Mucosa of rectum (tissue), 2 donors: Measurements from ENCODE around the gene KBTBD12.

ENCODE experiments used
- H3K27ac ChIP-seq, 2 donors: one replicate each; pipeline ENCODE4 v1.7.0; 2013; ENCODE audit warnings: inconsistent platforms in 2 of 2, low read depth in 2 of 2, low read length in 2 of 2
- H3K27me3 ChIP-seq, 2 donors: one replicate each; pipeline ENCODE4 v1.7.0; 2013; ENCODE audit warnings: low read length in 2 of 2; ENCODE audit not compliant: control insufficient read depth in 2 of 2, insufficient read depth in 2 of 2
- H3K36me3 ChIP-seq, 2 donors: one replicate each; pipeline ENCODE4 v1.7.0; 2013; ENCODE audit warnings: low read length in 2 of 2; ENCODE audit not compliant: control insufficient read depth in 2 of 2, insufficient read depth in 2 of 2
- H3K4me1 ChIP-seq, 2 donors: one replicate each; pipeline ENCODE4 v1.7.0; 2013; ENCODE audit warnings: low read length in 2 of 2, mild to moderate bottlenecking in 1 of 2; ENCODE audit not compliant: control insufficient read depth in 2 of 2, insufficient read depth in 2 of 2
- H3K4me3 ChIP-seq, 2 donors: one replicate each; pipeline ENCODE4 v1.7.0; 2013; ENCODE audit warnings: low read length in 2 of 2
- H3K9ac ChIP-seq, 2 donors: one replicate each; pipeline ENCODE4 v1.7.0; 2013; ENCODE audit warnings: low read length in 2 of 2, low read depth in 1 of 2, mild to moderate bottlenecking in 1 of 2
- H3K9me3 ChIP-seq, 2 donors: one replicate each; pipeline ENCODE4 v1.7.0; 2013; ENCODE audit warnings: low read length in 2 of 2; ENCODE audit not compliant: control insufficient read depth in 2 of 2
- donor health status: healthy.
- donor health status: Normal muscosa, but diverticular disease.

The KBTBD12 gene

DNA sequence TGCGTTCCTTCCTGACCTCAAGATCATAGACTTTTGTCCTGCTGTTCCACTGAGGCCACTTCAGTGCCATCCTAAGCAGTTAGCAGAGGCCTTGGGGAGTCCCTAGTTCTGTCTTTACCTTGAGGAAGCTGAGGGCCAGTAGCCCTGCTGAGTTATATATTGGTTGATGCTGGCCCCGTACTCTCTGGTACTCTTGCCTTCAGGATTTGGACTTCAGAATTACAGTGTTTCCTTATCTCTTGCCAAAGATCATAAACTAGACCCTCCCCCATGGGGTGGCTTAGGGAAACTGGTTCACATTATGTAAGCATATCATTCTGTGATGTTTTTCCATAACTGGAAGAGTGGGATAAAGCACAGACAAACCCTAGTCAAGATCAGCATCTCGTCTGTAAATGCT lies 33.2 kb downstream of the KBTBD12 start:
- Histone ChIP-seq H3K36me3 (no peaks in the 10 kb centered on the region), H3K27me3 (no peaks in the 10 kb centered on the region), H3K4me1 (no peaks in the 10 kb centered on the region), H3K4me3 (no peak overlapping the region), H3K9ac (no peak overlapping the region), H3K9me3 (no peaks in the 10 kb centered on the region), H3K27ac (no peak overlapping the region)

DNA sequence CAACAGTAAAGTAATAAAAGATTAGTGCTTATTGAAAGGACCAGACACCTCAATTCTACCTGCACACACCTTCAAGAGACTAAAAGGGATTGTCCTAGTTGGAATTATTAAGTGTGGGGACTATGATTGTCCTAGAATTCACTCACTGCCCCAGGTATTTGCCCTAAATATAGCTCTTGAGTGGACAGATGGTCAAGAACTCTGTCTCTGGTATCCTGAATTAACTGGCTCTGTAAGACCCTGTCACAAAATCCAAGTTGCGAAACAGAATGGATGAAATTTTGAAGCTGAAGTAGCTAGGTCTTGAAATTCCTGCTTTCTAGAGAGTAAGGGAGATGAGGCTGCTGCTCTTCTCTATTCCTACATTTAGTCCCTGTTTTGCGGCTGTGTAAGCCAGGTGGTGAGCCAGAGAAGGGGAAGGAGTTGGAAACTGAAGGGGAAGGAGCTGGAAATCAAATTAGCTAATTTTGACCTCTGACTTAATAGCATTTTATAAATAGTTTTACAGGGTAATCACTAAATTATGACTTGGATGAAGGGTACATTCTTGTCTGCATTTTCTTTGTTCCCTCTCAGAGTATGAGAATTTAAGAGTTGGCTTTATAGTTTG lies 34.5 kb downstream of the KBTBD12 start:
- Histone ChIP-seq H3K9ac (no peak overlapping the region), H3K9me3 (no peaks in the 10 kb centered on the region), H3K27me3 (no peaks in the 10 kb centered on the region), H3K4me3 (no peak overlapping the region), H3K27ac (no peak overlapping the region), H3K36me3 (no peaks in the 10 kb centered on the region), H3K4me1 (no peaks in the 10 kb centered on the region)

DNA sequence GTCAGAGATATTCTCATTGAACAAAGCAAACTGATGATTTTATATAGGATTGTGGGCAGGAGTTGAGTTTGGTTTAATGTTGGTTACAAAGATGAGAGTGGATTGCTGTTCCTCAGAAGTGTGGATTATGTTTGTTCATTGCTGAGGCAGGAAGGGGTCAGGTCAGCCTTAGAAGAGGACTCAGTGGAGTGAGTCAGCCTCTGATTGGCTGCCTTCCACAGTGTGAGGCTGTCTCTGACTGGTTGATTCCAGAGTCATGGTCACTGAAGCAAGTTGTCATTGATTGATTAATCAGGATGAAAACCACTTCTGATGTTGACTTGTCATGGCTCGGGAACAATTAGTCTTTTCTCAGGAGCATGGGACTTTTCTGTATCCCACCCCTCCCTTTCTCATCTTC lies 36.2 kb downstream of the KBTBD12 start:
- Histone ChIP-seq H3K4me3 (no peak overlapping the region), H3K27ac (no peak overlapping the region), H3K9ac (no peak overlapping the region), H3K9me3 (no peaks in the 10 kb centered on the region), H3K27me3 (no peaks in the 10 kb centered on the region), H3K4me1 (no peaks in the 10 kb centered on the region), H3K36me3 (no peaks in the 10 kb centered on the region)

- Histone ChIP-seq H3K36me3 (no peaks in the 10 kb centered on the region), H3K27me3 (no peaks in the 10 kb centered on the region), H3K4me3 (no peak overlapping the region), H3K9ac (no peak overlapping the region), H3K4me1 (no peaks in the 10 kb centered on the region), H3K9me3 (no peaks in the 10 kb centered on the region), H3K27ac (no peak overlapping the region)
Measured at GRCh38 chr3:127953091-127954035, 38.3 kb downstream of the KBTBD12 start.

DNA sequence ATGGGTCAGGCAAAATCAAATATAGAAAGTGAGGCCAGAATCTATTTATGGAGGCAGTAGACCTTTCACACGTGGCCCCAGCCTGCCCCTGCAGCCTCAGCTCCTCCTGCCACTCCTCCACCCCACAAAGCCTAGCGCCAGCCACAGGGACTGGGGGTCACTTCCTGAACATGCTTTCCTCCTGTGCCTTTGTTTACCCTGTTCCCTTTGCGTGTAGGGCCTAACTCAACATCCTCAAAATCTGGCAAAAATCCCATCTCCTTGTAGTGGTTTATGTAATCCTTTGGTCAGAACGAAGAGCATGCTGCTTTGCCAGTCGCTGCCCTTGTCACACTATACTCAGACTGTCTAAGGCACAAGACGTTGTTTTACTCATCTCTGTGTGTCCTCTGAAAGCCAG lies 39.6 kb downstream of the KBTBD12 start:
- no peak overlapping the region for H3K4me3 ChIP-seq
- H3K9ac ChIP-seq, result no peak overlapping the region
- no peaks in the 10 kb centered on the region for H3K4me1 ChIP-seq
- no peaks in the 10 kb centered on the region for H3K9me3 ChIP-seq
- no peaks in the 10 kb centered on the region for H3K27me3 ChIP-seq
- H3K36me3 ChIP-seq, result no peaks in the 10 kb centered on the region
- H3K27ac ChIP-seq, result no peak overlapping the region

DNA sequence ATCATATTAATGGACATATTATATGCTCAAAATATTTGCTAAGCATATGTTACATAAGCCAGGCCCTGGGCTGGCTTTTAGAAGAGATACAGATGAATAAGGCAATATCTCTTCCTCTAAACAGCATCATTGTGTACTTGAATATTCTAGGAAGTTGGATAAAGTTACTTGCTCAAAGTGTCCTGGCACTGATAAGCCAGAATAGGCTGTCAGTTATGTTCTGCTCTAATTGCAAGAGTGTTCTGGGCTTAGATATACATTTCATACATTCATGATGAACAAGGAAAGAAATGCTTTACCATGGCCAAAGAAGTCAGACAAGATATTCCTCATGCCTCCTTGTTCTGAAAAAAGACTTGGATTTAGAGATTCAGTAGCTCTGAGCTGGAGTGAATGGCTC lies 40.7 kb downstream of the KBTBD12 start:
- no peaks in the 10 kb centered on the region for H3K9me3 ChIP-seq
- no peaks in the 10 kb centered on the region for H3K27me3 ChIP-seq
- H3K36me3 ChIP-seq, result no peaks in the 10 kb centered on the region
- H3K4me1 ChIP-seq, result no peaks in the 10 kb centered on the region
- no peak overlapping the region for H3K27ac ChIP-seq
- H3K4me3 ChIP-seq, result no peak overlapping the region
- H3K9ac ChIP-seq, result no peak overlapping the region

DNA sequence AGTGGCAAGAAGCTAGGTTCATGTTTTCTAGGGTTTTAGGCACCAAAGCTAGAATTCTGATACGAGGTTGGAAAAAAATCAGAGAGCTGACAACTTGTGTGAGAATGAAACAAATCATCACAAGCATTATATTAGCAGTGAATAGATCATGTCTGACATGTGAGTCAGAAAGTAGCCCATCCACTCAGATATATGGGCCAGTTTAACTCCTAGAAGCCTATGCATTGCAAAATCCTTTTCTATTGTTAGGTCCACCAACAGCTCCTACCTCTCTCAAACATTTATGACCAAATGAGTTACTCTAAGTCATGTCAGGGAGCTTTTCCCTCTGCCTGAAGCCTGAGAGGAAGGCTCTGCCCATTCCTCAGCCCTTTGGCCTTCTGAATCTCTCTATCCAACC lies 44.0 kb downstream of the KBTBD12 start:
- H3K27ac ChIP-seq, result no peak overlapping the region
- H3K9ac ChIP-seq, result no peak overlapping the region
- H3K4me1 ChIP-seq, result peaks cover 0 to 5% of the 10 kb centered on the region in 2 donors
- H3K36me3 ChIP-seq, result no peaks in the 10 kb centered on the region
- H3K9me3 ChIP-seq, result no peaks in the 10 kb centered on the region
- H3K27me3 ChIP-seq, result no peaks in the 10 kb centered on the region
- no peak overlapping the region for H3K4me3 ChIP-seq

GRCh38 chr3:127959873-127960272 lies 44.8 kb downstream of the KBTBD12 start:
- Histone ChIP-seq H3K36me3 (no peaks in the 10 kb centered on the region), H3K27ac (no peak overlapping the region), H3K4me3 (no peak overlapping the region), H3K9ac (no peak overlapping the region), H3K27me3 (no peaks in the 10 kb centered on the region), H3K4me1 (peaks cover 0 to 5% of the 10 kb centered on the region in 2 donors), H3K9me3 (no peaks in the 10 kb centered on the region)

- Histone ChIP-seq H3K36me3 (no peaks in the 10 kb centered on the region), H3K27ac (no peak overlapping the region), H3K4me3 (no peak overlapping the region), H3K4me1 (peaks cover 0 to 5% of the 10 kb centered on the region in 2 donors), H3K9ac (no peak overlapping the region), H3K27me3 (no peaks in the 10 kb centered on the region), H3K9me3 (no peaks in the 10 kb centered on the region)
Measured at GRCh38 chr3:127960421-127960965, 45.5 kb downstream of the KBTBD12 start.

- Histone ChIP-seq H3K27ac (no peak overlapping the region), H3K9me3 (no peaks in the 10 kb centered on the region), H3K4me1 (peaks cover 0 to 5% of the 10 kb centered on the region in 2 donors), H3K9ac (no peak overlapping the region), H3K36me3 (no peaks in the 10 kb centered on the region), H3K27me3 (no peaks in the 10 kb centered on the region), H3K4me3 (no peak overlapping the region)
Measured at GRCh38 chr3:127961124-127961523, 46.1 kb downstream of the KBTBD12 start.
